Measurements from ENCODE around the gene TCTN2. TPM values are rescaled to one million over a fixed set of nuclear protein-coding genes. Genes with fewer than 3 reads are reported as not detected.

Gene TCTN2
- total and polyA plus RNA-seq, 2 experiments from 2014 or later = 2.9 to 4.7 TPM

- Histone ChIP-seq H2AFZ (no peak overlapping the region), H4K20me1 (ENCODE audit: insufficient read depth, poor library complexity, severe bottlenecking) (no peaks in the 10 kb centered on the region), H3K4me1 (ENCODE audit: insufficient read depth) (no peaks in the 10 kb centered on the region), H3K27ac (no peak overlapping the region), H3K9me3 (ENCODE audit: low read depth) (no peaks in the 10 kb centered on the region), H3K4me2 (no peak overlapping the region), H3K79me2 (no peaks in the 10 kb centered on the region), H3K36me3 (replicated peaks; ENCODE audit: insufficient read depth, low read depth) (no peaks in the 10 kb centered on the region), H3K4me3 (no peak overlapping the region), H3K9me2 (replicated peaks; ENCODE audit: insufficient read depth) (no peaks in the 10 kb centered on the region), H3K27me3 (no peaks in the 10 kb centered on the region)
- DNase-seq (ENCODE audit: low spot score) = no peak
- TF ChIP-seq EZH2 (IDR thresholded peaks at IDR 0.05; ENCODE audit: borderline replicate concordance) (no peak), EZH2phosphoT487 (IDR thresholded peaks at IDR 0.05; ENCODE audit: low read depth, severe bottlenecking, unreplicated experiment) (no peak), CTCF (IDR thresholded peaks at IDR 0.05; ENCODE audit: poor library complexity) (no peak)
- 95% methylated on average over 1 of the region's 1 CpG for WGBS (ENCODE audit: low lambda C conversion rate, missing lambda C conversion rate)
These were observed 4.5 kb downstream of the TCTN2 start for GRCh38 chr12:123675436-123675835.

GRCh38 chr12:123676616-123677320 is 5.9 kb downstream of the TCTN2 start:
- Histone ChIP-seq H3K27ac (no peak overlapping the region), H3K36me3 (replicated peaks; ENCODE audit: insufficient read depth, low read depth) (no peaks in the 10 kb centered on the region), H3K9me2 (replicated peaks; ENCODE audit: insufficient read depth) (no peaks in the 10 kb centered on the region), H2AFZ (no peak overlapping the region), H3K4me2 (no peak overlapping the region), H3K9me3 (ENCODE audit: low read depth) (no peaks in the 10 kb centered on the region), H3K4me1 (ENCODE audit: insufficient read depth) (no peaks in the 10 kb centered on the region), H4K20me1 (ENCODE audit: insufficient read depth, poor library complexity, severe bottlenecking) (no peaks in the 10 kb centered on the region), H3K79me2 (no peaks in the 10 kb centered on the region), H3K27me3 (no peaks in the 10 kb centered on the region), H3K4me3 (no peak overlapping the region)
- no peak for DNase-seq (ENCODE audit: low spot score)
- TF ChIP-seq EZH2phosphoT487 (IDR thresholded peaks at IDR 0.05; ENCODE audit: low read depth, severe bottlenecking, unreplicated experiment) (no peak), CTCF (IDR thresholded peaks at IDR 0.05; ENCODE audit: poor library complexity) (no peak), EZH2 (IDR thresholded peaks at IDR 0.05; ENCODE audit: borderline replicate concordance) (no peak)
- 94% methylated on average over 9 of the region's 9 CpGs for WGBS (ENCODE audit: low lambda C conversion rate, missing lambda C conversion rate)

GRCh38 chr12:123678981-123679380 is 8.1 kb downstream of the TCTN2 start:
- TF ChIP-seq EZH2phosphoT487 (IDR thresholded peaks at IDR 0.05; ENCODE audit: low read depth, severe bottlenecking, unreplicated experiment) (no peak), CTCF (IDR thresholded peaks at IDR 0.05; ENCODE audit: poor library complexity) (no peak), EZH2 (IDR thresholded peaks at IDR 0.05; ENCODE audit: borderline replicate concordance) (no peak)
- WGBS (ENCODE audit: low lambda C conversion rate, missing lambda C conversion rate) = 98% methylated on average over 10 of the region's 10 CpGs
- Histone ChIP-seq H2AFZ (no peak overlapping the region), H3K36me3 (replicated peaks; ENCODE audit: insufficient read depth, low read depth) (no peaks in the 10 kb centered on the region), H3K27me3 (no peaks in the 10 kb centered on the region), H3K9me2 (replicated peaks; ENCODE audit: insufficient read depth) (no peaks in the 10 kb centered on the region), H3K4me1 (ENCODE audit: insufficient read depth) (no peaks in the 10 kb centered on the region), H3K79me2 (no peaks in the 10 kb centered on the region), H3K4me2 (no peak overlapping the region), H4K20me1 (ENCODE audit: insufficient read depth, poor library complexity, severe bottlenecking) (no peaks in the 10 kb centered on the region), H3K9me3 (ENCODE audit: low read depth) (no peaks in the 10 kb centered on the region), H3K4me3 (no peak overlapping the region), H3K27ac (no peak overlapping the region)
- DNase-seq (ENCODE audit: low spot score) = no peak

Measured in hepatocyte (in vitro differentiated cells).